Fibroblast of mammary gland (primary cell): ENCODE results near the gene KRTAP2-1.
A peak's percentile ranks its signal among the peaks of the same experiment; 100 is the strongest.
"Not testable (repeated sequence)": the region's sequence is repeated elsewhere in the genome, so short reads cannot be mapped to it uniquely, and the experiment has no call there.

Experiments used
- DNase-seq: peaks from one replicate; pipeline ENCODE4 v3.0.0-alpha.2; 2010; ENCODE audit warnings: low read depth
- H3K4me3 ChIP-seq: 2 replicates; pipeline ENCODE4 v1.5.1; 2011; ENCODE audit warnings: low read depth, mild to moderate bottlenecking, low read length, moderate library complexity; ENCODE audit not compliant: control insufficient read depth
- CTCF ChIP-seq: conservative IDR thresholded peaks from 2 replicates; pipeline ENCODE4 v1.5.1; 2011; ENCODE audit warnings: low read depth, low read length, inconsistent platforms; ENCODE audit not compliant: control insufficient read depth, insufficient read depth

The KRTAP2-1 gene

GRCh38 chr17:41046735-41047465 is at the start of gene KRTAP2-1:
TSS of gene KRTAP2-1 (minus strand) at chr17:41047316. CDS start at chr17:41047267, 49 bp downstream.
- not testable (repeated sequence) for H3K4me3 ChIP-seq, DNase-seq

GRCh38 chr17:41096055-41096454 is 48.9 kb upstream of the KRTAP2-1 start:
- TF ChIP-seq CTCF, result no peak
- DNase-seq, result no peak

GRCh38 chr17:41088760-41089352 is 41.7 kb upstream of the KRTAP2-1 start:
- not testable (repeated sequence) for H3K4me3 ChIP-seq, DNase-seq

More at GRCh38 chr17:41096055-41096454, 48.9 kb upstream of the KRTAP2-1 start:
- no peak overlapping the region for H3K4me3 ChIP-seq

GRCh38 chr17:41084100-41084856 is 37.2 kb upstream of the KRTAP2-1 start, which contains the start of gene KRTAP4-7:
TSS of gene KRTAP4-7 (plus strand) at chr17:41084150. CDS start at chr17:41084207, 57 bp downstream.
- DNase-seq, H3K4me3 ChIP-seq: not testable (repeated sequence)

GRCh38 chr17:41083427-41083826 is 36.3 kb upstream of the KRTAP2-1 start:
- not testable (repeated sequence) for H3K4me3 ChIP-seq
- DNase-seq, result peak; percentile 40

GRCh38 chr17:41082626-41083025 is 35.5 kb upstream of the KRTAP2-1 start:
- no peak for DNase-seq
- no peak overlapping the region for H3K4me3 ChIP-seq
- TF ChIP-seq CTCF, result no peak

GRCh38 chr17:41076788-41077187 is 29.7 kb upstream of the KRTAP2-1 start:
- DNase-seq, result no peak
- TF ChIP-seq CTCF, result no peak
- H3K4me3 ChIP-seq, result no peak overlapping the region

GRCh38 chr17:41073676-41074075 is 26.6 kb upstream of the KRTAP2-1 start:
- no peak for DNase-seq
- no peak overlapping the region for H3K4me3 ChIP-seq
- TF ChIP-seq CTCF, result no peak
